ENCODE measurements around the gene ARL4D.
"Not testable (repeated sequence)": the region's sequence is repeated elsewhere in the genome, so short reads cannot be mapped to it uniquely, and the experiment has no call there.

The ARL4D gene, protein sequence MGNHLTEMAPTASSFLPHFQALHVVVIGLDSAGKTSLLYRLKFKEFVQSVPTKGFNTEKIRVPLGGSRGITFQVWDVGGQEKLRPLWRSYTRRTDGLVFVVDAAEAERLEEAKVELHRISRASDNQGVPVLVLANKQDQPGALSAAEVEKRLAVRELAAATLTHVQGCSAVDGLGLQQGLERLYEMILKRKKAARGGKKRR

DNA sequence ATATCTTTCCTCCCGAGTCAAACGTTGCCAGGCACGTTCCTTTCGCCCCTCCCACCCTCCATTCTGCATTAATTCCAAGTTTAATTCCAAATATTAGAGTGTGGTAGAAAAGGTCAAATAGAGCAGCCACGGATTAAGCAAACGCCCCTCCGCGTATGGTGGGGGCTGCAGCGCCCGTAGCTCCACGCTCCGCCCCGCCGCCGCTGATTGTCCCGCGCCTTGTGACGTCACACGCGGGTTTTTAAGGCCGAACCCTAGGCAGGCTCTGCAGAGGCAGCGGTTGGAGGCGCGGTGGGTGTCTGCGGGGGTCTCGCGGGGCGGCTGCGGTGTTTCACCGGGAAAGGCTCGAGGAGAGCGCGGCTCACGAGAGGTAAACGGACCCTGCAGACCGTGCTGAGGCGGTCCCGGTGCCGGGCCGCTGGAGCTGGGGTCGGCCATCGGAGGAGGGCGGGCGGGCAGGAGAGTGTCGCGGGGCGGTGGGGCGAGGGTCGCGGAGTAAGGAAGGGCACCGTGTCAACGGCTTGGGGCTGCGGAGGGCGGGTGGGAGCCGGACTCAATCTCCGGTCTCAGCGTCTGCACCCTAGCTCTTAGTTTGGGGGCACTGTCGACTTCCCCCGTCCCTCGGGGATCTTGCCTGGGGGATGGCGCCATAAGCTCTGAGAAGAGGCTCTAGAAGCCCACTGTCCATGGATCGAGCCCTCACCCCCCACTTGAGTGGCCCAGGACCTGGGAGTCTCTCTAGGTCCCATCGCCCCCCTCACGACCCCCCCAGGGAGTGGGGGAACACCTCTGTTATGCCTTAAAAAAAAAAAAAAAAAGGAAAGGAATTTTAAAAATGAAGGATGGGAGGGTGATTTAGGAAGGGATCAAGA, at the start of gene ARL4D:
TSS of gene ARL4D (plus strand) at position 270 of the 872 bp plus-strand sequence. CDS start 740 bp downstream, outside the sequence.
- DNase-seq (ENCODE audit: low spot score): peak; percentile 89

DNA sequence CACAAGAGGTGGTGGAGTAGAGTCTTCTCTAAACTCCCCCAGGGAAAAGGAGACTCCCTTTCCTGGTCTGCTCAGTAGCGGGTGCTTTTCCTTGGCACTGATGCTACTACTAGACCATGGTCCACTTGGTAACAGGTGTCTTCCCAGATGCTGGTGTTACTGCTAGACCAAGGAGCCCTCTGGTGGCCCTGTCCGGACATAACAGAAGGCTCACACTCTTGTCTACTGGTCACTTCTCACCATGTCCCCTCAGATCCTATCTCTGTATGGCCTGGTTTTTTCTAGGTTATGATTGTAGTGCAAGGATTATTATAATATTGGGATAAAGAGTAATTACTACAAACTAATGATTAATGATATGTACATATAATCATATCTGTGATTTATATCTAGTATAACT, 49.7 kb upstream of the ARL4D start:
- DNase-seq (ENCODE audit: low spot score): no peak

DNA sequence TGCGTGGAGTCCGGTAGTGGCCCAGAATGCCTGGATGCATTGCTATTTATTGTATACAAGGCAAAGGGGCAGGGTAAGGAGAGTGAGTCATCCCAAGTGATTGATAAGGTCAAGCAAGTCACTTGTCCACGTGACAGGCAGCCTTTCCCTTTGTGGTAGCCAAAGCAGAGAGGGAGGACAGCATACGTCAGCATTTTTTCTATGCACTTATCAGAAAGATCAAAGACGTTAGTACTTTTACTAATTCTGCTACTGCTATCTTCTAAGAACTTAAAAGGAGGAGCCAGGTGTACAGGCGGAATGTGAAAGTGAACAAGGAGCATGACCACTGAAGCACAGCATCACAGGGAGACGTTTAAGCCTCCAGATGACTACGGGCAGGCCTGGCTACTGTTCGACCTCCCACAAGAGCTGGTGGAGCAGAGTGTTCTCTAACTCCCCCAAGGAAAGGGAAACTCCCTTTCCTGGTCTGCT, 47.9 kb upstream of the ARL4D start:
- no peak for DNase-seq (ENCODE audit: low spot score)

DNA sequence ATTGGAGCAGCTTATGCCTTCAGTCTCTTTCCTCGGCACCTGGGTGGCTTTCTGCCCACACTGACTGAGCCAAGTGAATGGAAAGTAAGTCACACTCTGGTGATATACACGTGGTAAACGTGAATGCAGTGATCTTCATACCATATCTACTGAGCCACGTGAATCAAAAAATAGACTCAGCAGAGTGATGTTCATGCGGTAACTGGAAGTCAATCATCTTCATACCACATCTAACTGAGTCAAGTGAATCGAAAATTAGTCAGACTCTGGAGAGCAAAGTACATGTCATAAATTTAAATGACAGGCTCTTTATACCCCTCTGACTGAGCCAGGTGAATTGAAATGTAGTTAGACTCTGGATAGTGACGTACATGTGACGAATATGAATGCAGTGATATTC, 47.1 kb upstream of the ARL4D start:
- no peak for DNase-seq (ENCODE audit: low spot score)

GRCh38 chr17:43352579-43353331, 46.0 kb upstream of the ARL4D start:
- no peak for DNase-seq (ENCODE audit: low spot score)

DNA sequence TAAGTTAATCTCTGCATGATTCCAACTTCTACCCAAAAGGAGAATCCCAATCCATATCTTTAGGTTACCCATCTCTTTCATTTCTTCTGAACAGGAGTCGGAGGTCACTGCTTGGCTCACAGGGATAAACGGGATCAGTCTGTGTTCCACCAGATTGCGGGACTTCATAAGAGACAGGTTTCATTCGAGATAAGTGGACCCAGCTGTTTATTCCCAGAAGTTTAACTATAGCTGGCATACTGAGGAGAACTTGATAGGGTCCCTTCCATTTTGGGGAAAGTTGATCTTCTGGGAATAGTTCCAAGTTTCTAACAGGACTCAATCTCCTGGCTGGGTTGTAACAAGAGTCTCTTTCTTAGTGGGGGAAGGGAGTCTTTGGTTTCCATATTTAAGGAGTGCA, 45.4 kb upstream of the ARL4D start:
- no peak for DNase-seq (ENCODE audit: low spot score)

- DNase-seq (ENCODE audit: low spot score): no peak
Observed at GRCh38 chr17:43354371-43354770, 44.4 kb upstream of the ARL4D start.

GRCh38 chr17:43356450-43356849, 42.3 kb upstream of the ARL4D start:
- no peak for DNase-seq (ENCODE audit: low spot score)

- DNase-seq (ENCODE audit: low spot score): peak; percentile 29
Observed at GRCh38 chr17:43356999-43357398, 41.8 kb upstream of the ARL4D start.

DNA sequence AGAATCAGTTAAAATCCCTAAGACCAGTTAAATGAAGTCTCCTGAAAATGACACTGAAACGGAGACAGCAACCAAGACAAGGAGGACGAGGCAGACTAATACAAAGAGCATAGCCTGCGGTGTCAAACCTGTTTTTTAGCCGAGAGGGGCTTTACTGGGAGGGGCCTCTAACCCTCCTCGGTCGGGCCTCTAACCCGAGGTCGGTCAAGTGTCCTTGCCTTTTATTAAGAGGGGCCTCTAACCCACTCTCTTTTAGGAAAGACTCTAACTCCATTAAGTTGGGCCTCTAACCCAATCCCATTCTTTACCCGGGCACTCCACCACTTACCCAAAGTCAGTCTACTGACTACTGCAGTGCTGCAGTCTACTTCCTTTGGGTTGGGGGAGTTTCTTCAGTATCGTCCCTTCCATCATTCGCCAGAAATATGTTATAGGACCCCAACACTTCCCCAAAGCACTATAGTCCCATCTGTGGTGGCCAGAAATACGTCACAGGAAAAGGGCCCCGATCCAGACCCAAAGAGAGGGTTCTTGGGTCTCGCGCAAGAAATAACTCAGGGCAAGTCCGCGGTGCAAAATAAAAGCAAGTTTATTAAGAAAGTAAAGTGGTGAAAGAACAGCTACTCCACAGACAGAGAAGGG, 39.2 kb upstream of the ARL4D start:
- no peak for DNase-seq (ENCODE audit: low spot score)

- DNase-seq (ENCODE audit: low spot score): no peak
Observed at GRCh38 chr17:43360376-43360738, 38.4 kb upstream of the ARL4D start.

DNA sequence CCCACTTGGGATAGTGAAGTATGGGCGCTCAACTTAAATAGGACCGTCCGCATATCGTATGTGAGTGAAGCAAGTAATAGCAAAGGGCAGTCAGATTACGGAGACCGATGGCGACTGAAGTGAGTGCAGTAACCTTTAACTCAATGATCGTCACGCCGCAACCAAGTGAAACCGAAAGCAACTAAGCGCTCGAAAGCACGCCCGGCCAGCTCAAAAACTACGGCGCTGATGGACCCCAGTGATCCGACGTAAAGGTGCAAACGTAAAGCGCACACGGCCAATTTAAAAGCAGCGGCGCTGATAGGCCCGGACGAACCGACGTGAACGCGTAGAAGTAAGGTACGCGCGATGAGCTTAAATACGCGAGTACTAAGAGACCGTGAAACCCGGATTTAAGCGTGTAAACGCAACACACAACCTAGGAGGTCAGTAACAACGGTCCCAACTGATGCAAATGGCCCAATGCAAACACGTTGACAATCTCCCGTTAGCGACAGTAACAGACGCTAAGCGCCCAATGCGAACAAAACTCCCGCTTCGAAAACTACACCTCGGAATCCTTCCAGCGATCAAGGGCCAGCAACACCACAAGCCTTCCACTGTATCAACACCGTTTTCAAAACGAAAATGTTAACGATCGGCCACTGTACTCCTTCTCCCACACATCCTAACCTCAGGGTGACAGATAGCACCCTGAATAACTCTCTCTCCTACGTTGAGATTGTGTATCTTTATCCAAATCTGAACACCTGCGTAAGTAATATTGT, 37.9 kb upstream of the ARL4D start:
- DNase-seq (ENCODE audit: low spot score): peak; percentile 88

DNA sequence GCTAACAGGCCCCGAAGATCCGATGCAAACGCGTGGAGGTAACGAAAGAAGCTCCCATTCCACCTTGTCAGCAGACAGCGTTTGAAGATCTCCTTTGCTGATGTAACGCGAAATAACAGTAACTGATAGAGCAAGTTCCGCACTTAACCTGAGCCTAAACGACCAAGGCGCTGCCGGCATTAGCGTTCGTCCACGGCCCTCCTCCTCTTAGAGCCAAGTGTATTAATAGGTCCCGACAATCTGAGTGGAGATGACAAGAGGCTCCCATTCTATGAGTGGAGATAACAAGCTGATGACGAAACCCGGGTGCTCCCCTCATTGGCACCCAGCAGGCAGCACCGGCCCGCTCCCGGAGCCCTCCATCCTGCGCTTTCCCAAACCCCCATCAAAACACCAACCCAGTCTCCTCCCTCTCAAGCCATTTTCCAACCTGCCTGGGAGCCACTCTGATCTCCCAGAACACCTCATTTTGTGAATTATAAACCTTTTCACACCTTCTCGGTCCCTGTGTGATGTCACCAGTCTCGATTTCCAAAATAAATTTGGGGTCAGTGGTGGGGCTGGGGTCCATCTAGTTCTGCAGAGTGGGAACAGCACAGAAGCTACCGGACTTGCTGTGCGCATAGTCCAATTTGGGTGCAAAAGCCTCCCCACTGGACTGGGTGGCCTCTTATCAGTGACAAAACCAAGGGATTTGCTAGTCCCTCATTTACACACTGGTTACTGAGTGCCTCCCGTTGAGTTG, 35.4 kb upstream of the ARL4D start:
- DNase-seq (ENCODE audit: low spot score): no peak

GRCh38 chr17:43363926-43364285, 34.9 kb upstream of the ARL4D start:
- DNase-seq (ENCODE audit: low spot score): no peak

DNA sequence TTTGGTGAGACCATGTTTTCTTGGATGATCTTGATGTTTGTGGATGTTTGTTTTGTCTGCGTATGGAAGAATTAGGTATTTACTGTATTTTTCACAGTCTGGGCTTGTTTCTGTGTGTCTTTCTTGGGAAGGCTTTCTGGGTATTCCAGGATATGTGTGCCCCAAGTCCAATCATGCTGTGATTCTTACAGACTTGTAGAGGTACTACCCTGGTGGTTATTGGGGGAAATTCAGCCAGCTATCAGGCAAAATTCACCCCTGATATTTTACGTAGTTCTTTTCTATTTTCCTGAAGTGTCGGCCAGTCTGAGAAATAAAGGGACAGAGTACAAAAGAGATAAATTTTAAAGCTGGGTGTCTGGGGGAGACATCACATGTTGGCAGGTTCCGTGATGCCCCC, 33.4 kb upstream of the ARL4D start:
- no peak for DNase-seq (ENCODE audit: low spot score)

- not testable (repeated sequence) for DNase-seq (ENCODE audit: low spot score)
Observed at GRCh38 chr17:43365921-43366320, 32.9 kb upstream of the ARL4D start.

- DNase-seq (ENCODE audit: low spot score): no peak
Observed at GRCh38 chr17:43366891-43367736, 31.7 kb upstream of the ARL4D start.

GRCh38 chr17:43367737-43368242, 31.0 kb upstream of the ARL4D start:
- peak; percentile 30 for DNase-seq (ENCODE audit: low spot score)

GRCh38 chr17:43368740-43369506, 29.9 kb upstream of the ARL4D start:
- peak; percentile 63 for DNase-seq (ENCODE audit: low spot score)

All from iPS-NIHi11 (cell line).